OCI-LY7 (cell line): ENCODE measurements around the gene SLIT3.

ENCODE experiments used
- EZH2phosphoT487 ChIP-seq: fragments of 200-600 bp; sonication (generic); IDR thresholded peaks from 2 replicates; pipeline ENCODE4 v1.6.1; 2018; ENCODE audit warnings: low read depth, borderline replicate concordance, mild to moderate bottlenecking, mixed run types, antibody characterized with exemption, low read length, moderate library complexity, mixed read lengths
- TF ChIP-seq, protein P1 (sequence below): fragments of 200-600 bp; sonication (generic); conservative IDR thresholded peaks from 2 replicates; pipeline ENCODE4 v1.5.1; 2014; ENCODE audit warnings: mild to moderate bottlenecking, antibody characterized with exemption, low read length, moderate library complexity, mixed read lengths

DNA sequence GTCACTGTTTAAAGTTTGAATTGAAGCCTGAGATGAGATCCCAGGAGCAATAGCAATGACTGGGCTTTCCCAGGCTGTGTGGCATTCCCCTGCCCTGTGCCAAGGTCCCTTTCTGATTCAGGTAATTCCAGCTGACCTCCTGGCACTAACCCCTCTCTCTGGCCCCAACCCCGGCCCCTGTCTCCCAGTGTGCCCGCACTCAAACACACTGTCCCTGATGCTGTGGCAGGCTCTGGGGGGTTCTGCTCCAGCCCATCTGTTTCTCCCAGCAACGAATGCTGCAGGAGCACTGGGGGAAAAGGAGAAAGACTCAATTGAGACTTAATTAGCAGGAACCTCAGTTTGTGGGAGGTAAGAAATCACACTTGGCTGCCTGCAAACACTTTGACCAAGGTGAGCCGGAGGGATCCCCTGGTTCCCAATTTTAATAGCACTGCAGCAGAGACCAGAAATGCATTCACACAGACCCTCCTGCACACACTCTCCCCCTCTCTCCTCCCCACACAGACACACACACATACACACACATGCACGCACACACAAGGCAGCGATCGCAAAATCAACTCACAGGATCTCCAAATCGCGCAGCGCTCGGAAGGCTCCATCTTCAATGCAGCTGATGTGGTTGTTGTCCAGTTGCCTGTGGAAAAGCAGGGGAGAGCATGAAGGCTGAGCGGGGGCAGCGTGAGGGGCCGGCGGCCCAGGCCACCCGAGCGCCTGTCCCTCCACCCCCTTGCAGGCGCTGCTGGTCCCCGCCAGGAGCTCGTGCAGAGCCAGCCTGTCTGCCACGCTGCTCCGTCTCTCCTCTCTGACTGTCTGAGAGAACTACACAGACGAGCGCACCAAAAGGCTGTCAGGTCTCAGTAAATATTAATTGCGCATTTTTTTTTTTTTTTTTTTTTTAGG is 456.7 kb downstream of the SLIT3 start:
- TF ChIP-seq, protein P1, sequence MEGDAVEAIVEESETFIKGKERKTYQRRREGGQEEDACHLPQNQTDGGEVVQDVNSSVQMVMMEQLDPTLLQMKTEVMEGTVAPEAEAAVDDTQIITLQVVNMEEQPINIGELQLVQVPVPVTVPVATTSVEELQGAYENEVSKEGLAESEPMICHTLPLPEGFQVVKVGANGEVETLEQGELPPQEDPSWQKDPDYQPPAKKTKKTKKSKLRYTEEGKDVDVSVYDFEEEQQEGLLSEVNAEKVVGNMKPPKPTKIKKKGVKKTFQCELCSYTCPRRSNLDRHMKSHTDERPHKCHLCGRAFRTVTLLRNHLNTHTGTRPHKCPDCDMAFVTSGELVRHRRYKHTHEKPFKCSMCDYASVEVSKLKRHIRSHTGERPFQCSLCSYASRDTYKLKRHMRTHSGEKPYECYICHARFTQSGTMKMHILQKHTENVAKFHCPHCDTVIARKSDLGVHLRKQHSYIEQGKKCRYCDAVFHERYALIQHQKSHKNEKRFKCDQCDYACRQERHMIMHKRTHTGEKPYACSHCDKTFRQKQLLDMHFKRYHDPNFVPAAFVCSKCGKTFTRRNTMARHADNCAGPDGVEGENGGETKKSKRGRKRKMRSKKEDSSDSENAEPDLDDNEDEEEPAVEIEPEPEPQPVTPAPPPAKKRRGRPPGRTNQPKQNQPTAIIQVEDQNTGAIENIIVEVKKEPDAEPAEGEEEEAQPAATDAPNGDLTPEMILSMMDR, result no peak
- no peak for TF ChIP-seq EZH2phosphoT487
